Esophagus muscularis mucosa (tissue), 3 donors: ENCODE data around the gene FLII.

ENCODE experiments used
- CTCF ChIP-seq, 3 experiments: fragments of 200-600 bp in 2 of 3; fragments of 450-650 bp in 1 of 3; sonication (generic) in 2 of 3; IDR thresholded peaks; one replicate each; pipeline ENCODE4 v1.5.1; 2017 to 2019; ENCODE audit warnings: antibody characterized with exemption in 3 of 3, mild to moderate bottlenecking in 2 of 3, moderate library complexity in 1 of 3
- POLR2A ChIP-seq: fragments of 450-650 bp; IDR thresholded peaks from one replicate; pipeline ENCODE4 v1.6.1; 2017; ENCODE audit warnings: antibody characterized with exemption, moderate library complexity, mild to moderate bottlenecking, low read depth
- POLR2AphosphoS5 ChIP-seq, 2 donors: sonication (generic); formaldehyde crosslinking; IDR thresholded peaks; one replicate each; pipeline ENCODE4 v1.6.1; 2017; ENCODE audit warnings: antibody characterized with exemption in 2 of 2

GRCh38 chr17:18253187-18253884 is 5.2 kb downstream of the FLII start:
- TF ChIP-seq CTCF (IDR thresholded peaks at IDR 0.05): no peak
- TF ChIP-seq POLR2A: no peak
- TF ChIP-seq POLR2AphosphoS5 (IDR thresholded peaks at IDR 0.05): no peak
